SK-N-SH (cell line): ENCODE results near the gene GALNT18.

ENCODE experiments used
- POLR2AphosphoS5 ChIP-seq: IDR thresholded peaks from 2 replicates; pipeline ENCODE4 v1.6.1; 2012; ENCODE audit warnings: low read depth, low read length
- REST ChIP-seq: IDR thresholded peaks from 2 replicates; pipeline ENCODE4 v1.6.1; 2012; ENCODE audit warnings: mild to moderate bottlenecking, low read depth, low read length, moderate library complexity
- SIN3A ChIP-seq: IDR thresholded peaks from 2 replicates; pipeline ENCODE4 v1.6.1; 2012; ENCODE audit warnings: low read depth, mild to moderate bottlenecking, low read length, moderate library complexity, borderline replicate concordance
- USF2 ChIP-seq: fragments of 150-350 bp; IDR thresholded peaks from 2 replicates; pipeline ENCODE4 v1.6.1; 2017; ENCODE audit warnings: antibody characterized with exemption, low read length, low read depth, borderline replicate concordance

- TF ChIP-seq USF2, result no peak
- TF ChIP-seq REST, result no peak
- TF ChIP-seq POLR2AphosphoS5, result no peak
- TF ChIP-seq SIN3A, result no peak
These were observed 213.2 kb downstream of the GALNT18 start for GRCh38 chr11:11408436-11409221.
